Retinal pigment epithelial cell (primary cell): ENCODE results near the gene RAPGEF4.

Experiments
- DNase-seq: peaks from one replicate; pipeline ENCODE4 v3.0.0-alpha.2; 2010; ENCODE audit warnings: low read depth
- H3K4me3 ChIP-seq: 2 replicates; pipeline ENCODE4 v1.5.1; 2011; ENCODE audit warnings: mild to moderate bottlenecking, low read length, control low read depth, moderate library complexity
- TF ChIP-seq, protein P1 (sequence below): conservative IDR thresholded peaks from 2 replicates; pipeline ENCODE4 v1.5.1; 2011; ENCODE audit warnings: low read depth, low read length, control low read depth, inconsistent platforms

Gene RAPGEF4

DNA sequence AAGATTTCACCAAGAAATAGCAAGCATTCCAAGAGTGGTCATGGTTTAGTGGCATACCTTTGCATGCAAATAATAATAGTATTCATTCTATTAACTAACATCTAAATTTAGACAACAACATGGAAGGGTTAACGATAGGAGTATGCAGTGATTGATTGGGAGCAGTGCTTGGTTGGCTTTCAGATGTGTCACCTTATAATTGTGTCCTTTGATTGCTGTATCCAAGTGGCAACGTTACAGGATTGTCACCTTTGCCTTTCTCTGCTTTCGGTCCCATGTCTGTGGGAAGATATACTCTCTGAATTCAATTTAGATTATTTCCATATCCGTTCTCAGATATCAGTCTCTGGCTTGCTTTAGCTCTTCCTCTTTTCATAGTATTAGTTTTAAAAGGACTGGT is 187.2 kb downstream of the RAPGEF4 start:
- TF ChIP-seq, protein P1, sequence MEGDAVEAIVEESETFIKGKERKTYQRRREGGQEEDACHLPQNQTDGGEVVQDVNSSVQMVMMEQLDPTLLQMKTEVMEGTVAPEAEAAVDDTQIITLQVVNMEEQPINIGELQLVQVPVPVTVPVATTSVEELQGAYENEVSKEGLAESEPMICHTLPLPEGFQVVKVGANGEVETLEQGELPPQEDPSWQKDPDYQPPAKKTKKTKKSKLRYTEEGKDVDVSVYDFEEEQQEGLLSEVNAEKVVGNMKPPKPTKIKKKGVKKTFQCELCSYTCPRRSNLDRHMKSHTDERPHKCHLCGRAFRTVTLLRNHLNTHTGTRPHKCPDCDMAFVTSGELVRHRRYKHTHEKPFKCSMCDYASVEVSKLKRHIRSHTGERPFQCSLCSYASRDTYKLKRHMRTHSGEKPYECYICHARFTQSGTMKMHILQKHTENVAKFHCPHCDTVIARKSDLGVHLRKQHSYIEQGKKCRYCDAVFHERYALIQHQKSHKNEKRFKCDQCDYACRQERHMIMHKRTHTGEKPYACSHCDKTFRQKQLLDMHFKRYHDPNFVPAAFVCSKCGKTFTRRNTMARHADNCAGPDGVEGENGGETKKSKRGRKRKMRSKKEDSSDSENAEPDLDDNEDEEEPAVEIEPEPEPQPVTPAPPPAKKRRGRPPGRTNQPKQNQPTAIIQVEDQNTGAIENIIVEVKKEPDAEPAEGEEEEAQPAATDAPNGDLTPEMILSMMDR: no peak
- DNase-seq: no peak
- H3K4me3 ChIP-seq: no peak overlapping the region

DNA sequence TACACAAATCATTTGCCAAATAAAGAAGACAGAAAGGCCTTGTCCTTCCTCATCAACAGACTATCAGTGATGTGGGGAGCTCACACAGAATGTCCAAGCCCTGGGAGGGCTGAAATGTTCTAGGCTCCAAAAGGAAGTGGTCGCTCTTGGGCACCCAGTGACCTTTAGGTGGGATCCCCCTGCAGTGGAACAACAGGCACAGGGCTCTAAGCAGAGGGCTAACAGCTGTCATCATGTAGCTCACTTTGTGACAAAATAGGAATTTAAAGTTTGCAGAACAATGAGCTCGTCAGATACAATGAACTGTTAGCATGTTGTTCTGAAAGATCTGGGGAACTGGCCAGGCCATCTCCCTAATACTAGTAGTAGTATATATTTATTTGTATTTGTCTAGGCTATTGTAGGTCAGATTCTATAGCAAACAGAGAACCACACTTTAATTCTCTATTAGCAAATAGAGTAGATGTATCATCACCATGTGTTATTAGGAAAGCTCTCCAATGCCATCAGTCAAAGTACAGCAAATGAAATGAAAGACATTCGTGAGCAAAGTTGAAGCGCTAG is 188.5 kb downstream of the RAPGEF4 start:
- TF ChIP-seq, protein P1: no peak
- H3K4me3 ChIP-seq: no peak overlapping the region
- DNase-seq: no peak

DNA sequence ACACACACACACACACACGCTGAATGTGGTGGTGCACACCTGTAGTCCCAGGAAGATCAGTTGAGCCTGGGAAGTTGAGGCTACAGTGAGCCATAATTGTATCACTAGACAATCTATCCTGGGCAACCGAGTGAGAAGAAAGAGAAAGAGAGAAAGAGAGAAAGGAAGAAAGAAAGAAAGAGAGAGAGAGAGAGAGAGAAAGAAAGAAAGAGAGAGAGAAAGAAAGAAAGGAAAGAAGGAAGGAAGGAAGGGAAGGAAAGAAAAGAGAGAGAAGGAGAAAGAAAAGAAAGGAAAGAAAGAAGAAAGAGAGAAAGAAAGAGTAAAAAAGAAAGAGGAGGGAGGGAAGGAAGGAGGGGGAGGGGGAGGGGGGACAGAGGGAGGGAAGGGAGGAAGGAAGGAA is 190.0 kb downstream of the RAPGEF4 start:
- TF ChIP-seq, protein P1: no peak
- DNase-seq: no peak
- H3K4me3 ChIP-seq: no peak overlapping the region

DNA sequence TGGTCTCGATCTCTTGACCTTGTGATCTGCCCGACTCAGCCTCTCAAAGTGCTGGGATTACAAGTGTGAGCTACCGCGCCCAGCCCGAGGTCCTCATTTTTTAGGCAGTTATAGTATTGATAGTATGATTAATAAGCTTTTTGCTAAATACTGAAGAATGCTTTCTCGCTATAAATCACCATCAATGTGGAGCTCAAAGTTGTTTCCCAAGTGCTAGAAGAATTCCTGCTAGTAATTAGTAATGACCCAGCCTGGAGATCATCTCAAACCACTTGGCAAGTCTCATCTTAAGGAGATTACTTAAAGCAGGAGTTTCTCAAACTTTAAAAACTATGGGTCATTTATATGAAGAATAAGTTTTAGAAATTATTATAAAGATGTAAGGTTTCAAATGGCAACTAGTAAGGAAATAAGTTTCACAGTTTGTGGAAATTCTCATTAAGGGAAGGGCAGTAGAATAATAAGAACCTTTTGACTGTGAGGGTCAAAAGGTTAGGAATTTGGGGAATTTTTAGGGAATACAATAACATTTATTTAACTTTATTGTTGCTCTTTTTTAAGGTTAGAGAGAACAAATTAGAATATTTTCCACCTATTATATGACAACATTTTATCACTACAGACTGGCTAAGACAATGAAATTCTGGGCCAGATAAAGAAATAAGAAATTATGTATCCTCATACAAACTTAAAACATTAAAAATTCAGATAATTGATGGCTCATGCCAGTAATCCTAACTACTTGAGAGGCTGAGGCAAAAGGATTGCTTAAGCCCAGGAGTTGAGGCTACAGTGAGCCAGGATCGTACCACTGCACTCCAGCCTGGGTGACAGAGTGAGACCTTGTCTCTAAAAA is 191.4 kb downstream of the RAPGEF4 start:
- TF ChIP-seq, protein P1: no peak
- DNase-seq: peak; percentile 53
- H3K4me3 ChIP-seq: no peak overlapping the region

DNA sequence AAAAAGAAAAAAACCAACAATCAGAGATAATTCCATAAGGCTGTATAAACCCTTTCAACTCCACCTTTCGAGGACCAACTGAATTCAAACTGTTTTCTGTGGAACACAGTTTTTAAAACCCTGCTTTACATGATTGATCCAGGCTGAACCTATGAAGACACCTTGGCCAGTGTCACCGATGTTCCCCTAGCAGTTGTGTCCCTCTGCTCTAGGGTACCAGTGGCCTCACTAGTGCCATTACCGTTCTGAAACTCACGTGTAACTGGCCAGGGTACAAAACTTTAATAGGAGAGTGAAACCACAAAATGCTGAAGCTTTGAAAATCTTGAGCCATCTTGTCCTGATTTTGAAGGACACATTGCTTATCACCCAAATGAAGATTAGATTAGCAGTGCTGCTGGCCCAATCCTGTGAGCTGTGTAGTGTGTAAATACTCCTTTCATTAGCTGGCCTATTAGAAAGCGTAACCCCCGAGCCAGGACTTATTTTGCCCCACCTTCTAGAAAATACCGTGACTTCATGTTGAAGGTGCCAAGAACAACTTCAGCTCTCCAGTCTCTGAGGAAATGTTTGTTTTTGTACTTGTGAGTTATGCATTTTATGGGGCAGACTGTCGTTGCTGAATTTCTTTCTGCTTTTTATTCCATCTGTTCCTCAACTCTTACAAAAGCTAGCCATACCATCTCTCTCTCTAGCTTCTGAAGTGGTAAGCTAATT is 192.2 kb downstream of the RAPGEF4 start:
- TF ChIP-seq, protein P1: no peak
- no peak overlapping the region for H3K4me3 ChIP-seq
- DNase-seq: peak; percentile 46

DNA sequence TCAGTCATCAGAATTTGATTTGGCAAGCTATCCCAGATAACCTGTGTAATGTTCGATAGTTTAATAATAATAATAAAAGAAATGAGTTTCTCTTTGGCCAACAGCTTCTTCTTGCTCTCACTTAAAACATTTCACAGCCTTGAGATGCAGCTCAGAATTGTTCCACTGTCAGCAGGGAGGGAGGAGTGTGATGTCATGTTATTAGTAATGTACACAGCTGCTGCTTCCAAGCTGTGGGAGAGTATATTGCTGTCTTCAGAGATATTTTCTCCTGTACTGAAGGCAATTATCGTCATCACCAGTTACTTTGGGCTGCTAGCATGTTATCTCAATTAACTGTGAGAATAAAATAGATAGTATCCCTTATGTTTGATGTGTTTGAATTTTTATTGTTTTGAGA is 193.1 kb downstream of the RAPGEF4 start:
- TF ChIP-seq, protein P1: no peak
- no peak for DNase-seq
- H3K4me3 ChIP-seq: no peak overlapping the region

DNA sequence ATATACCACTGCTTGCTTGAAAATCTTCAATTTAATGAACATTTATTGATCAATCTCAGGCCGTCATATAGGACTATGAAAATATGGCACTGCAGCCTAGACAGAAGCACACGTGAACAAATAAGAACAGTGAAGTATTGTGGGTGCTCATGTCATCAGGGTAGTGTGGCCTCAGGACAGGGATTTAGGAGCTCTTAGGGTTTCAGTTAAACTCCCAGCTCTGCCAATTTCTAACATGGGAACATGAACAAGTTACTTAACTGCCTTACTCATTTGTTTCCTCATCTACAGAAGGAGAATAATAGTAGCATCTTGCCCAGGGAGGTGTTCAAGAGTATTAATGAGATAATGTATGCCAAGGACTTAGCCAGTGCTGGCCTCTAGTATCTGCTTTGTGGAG is 194.0 kb downstream of the RAPGEF4 start:
- no peak for DNase-seq
- TF ChIP-seq, protein P1: no peak
- no peak overlapping the region for H3K4me3 ChIP-seq
